GM19438 (cell line): Measurements from ENCODE around the gene MICOS13.

ENCODE experiments used
- ATAC-seq: cut with Tn5 transposase; IDR thresholded peaks from one replicate; pipeline ENCODE4 v1.9.1; 2021; ENCODE audit warnings: low read depth; ENCODE audit not compliant: unreplicated experiment

Gene MICOS13

DNA sequence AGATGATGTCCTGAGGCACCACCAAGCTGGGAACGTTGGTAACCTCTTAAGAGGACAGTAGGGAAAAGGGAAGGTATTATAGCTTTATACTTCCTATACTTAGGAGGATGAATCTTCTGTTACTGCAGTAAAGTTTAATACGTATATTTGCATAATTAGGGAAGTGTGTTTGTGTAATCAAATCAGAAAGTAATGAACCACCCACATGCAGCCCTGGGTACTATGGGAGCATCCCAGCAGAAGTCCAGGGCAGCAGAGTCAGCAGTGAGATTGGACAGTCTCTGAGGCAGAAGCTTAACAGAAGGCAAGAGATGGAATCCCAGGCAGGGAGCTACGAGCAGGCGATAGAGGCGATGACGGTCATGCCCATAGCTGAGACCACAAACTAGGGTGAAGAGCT is 44.9 kb downstream of the MICOS13 start:
- ATAC-seq: no peak

DNA sequence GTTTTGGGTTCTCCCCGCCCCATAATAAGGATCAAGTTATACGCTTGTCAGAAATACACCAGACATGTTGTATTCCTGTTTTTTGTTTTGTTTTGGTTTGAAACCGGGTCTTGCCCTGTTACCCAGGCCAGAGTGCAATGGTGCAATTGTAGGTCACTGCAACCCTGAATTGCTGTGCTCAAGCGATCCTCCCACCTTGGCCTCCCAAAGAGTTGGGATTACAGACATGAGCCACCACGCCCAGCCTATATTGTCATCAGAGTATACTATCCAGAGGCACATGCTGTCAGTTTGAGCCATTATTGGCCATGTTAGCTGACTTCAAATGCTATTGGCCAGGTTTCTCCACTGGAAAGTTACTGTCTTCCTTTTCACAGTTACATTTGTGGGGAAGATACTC is 47.7 kb downstream of the MICOS13 start:
- no peak for ATAC-seq

DNA sequence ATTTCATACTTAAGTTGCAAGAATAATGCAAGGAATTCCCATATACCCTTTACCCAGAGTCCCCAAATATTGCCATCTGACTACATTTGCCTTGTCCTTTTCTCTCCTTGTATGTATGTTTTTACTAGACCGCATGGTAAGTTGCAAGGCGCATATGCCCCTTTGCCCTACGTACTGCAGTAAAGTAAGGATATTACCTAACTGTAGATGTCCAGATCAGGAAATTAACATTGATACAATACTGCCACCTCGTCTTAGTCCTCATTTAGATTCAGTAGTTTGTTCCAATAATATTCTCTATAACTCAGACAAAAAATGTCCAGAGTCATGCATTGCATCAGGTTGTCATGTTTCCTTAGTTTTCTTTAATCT is 48.1 kb downstream of the MICOS13 start:
- no peak for ATAC-seq

DNA sequence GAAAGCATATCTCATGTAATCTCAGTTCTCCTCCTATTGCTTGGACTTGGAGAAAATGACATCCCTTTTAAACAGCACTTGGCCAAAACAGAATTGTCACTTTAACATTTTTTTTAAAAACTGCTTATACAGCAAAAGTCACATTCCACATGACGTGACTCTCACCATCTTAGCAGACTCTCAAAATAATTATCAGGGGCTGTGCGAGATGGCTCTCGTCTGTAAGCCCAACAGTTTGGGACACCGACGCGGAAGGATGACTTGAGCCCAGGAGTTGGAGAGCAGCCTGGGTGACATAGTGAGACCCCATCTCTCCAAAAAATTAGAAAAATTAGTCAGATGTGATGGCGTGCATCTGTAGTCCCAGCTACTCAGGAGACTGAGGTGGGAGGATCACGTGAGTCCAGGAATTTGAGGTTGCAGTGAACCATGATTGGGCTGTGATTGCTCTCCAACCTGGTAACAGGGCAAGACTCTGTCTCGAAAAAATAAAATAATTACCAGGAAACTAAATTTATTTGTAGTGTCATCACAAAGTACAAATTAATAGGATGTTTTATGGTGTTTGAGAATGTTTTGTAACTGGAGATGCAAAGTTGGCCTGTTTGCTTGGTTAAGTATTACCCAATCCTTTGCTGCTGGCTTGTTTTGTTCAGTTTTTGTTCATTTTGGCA is 48.6 kb downstream of the MICOS13 start:
- ATAC-seq: no peak

DNA sequence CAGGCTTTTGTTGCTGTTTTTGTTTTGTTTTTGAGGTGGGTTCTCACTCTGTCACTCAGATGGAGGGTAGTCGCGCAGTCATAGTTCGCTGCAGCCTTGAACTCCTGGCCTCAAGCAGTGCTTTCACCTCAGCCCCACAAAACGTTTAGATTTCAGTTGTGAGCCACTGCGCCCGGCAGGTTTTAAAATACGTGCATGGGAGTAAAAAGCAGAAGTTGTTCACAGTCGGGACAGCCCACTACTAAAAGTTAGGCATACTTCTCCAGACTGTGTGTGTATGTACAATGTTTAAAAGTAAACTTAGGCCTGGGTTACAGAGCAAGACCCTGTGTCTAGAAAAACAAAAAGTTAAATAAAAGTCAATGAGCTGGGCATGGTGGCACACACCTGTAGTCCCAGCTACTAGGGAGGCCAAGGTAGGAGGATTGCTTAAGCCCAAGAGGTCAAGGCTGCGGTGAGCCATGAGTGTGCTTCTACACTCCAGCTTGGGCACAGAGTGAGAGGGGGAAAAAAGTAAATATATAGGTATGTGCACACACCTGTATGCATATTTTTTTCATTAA is 51.3 kb downstream of the MICOS13 start:
- ATAC-seq: no peak

DNA sequence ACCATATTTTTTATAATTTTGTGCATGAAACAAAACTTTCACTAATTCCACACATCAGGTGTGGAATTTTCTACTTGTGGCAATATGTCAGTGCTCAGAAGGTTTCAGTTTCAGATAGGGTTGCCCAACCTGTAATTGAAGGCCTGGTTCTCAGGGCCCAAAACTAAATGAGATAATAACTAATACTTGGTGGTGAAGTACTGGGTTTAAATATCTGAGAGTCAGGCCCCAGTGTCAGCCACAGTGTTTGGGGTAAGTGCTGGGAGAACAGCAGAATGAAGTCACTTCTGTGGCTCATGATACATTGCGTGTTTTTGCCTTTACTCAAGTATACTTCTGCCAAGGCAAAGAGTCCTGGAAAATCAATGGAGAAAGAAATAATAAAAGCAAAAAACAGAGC is 51.9 kb downstream of the MICOS13 start:
- no peak for ATAC-seq
